ENCODE data around the gene ADGRF4. TPM values are rescaled to one million over a fixed set of nuclear protein-coding genes. Genes with fewer than 3 reads are reported as not detected.

ADGRF4 gene
- total RNA-seq, 1 experiment from 2014 or later = not detected

- Histone ChIP-seq H3K27me3 (ENCODE audit: insufficient read depth, low read length) (no peaks in the 10 kb centered on the region), H2BK12ac (ENCODE audit: insufficient read length, low read depth, low read length) (no peak overlapping the region), H2BK120ac (ENCODE audit: low read depth, low read length, poor library complexity, severe bottlenecking) (no peak overlapping the region), H4K5ac (ENCODE audit: insufficient read length, low read depth, low read length) (no peak overlapping the region), H4K8ac (replicated peaks; ENCODE audit: insufficient read length, low read depth, low read length) (no peak overlapping the region), H3K23me2 (ENCODE audit: insufficient read length, low read depth, low read length, poor library complexity, severe bottlenecking) (no peaks in the 10 kb centered on the region), H4K20me1 (ENCODE audit: control insufficient read depth, insufficient read depth, insufficient read length) (no peaks in the 10 kb centered on the region), H4K91ac (ENCODE audit: insufficient read length, low read depth, low read length) (no peak overlapping the region), H2AFZ (ENCODE audit: low read length) (no peak overlapping the region), H3K79me2 (ENCODE audit: insufficient read depth, low read length) (no peaks in the 10 kb centered on the region), H2BK15ac (ENCODE audit: low read depth, low read length) (no peak overlapping the region), H3K4me1 (ENCODE audit: insufficient read depth, low read length) (peaks cover 7% of the 10 kb centered on the region), H3T11ph (ENCODE audit: low read length) (no peak overlapping the region), H2BK5ac (ENCODE audit: insufficient read length, low read length) (no peak overlapping the region), H3K56ac (ENCODE audit: insufficient read length, low read depth, low read length) (no peak overlapping the region), H3K27ac (ENCODE audit: insufficient read length, low read depth, low read length) (no peak overlapping the region), H3K4ac (ENCODE audit: low read depth, low read length) (no peak overlapping the region), H2BK20ac (ENCODE audit: low read depth, low read length, poor library complexity, severe bottlenecking) (no peak overlapping the region), H3K14ac (ENCODE audit: insufficient read depth, low read length) (no peak overlapping the region), H3K9me3 (ENCODE audit: control insufficient read depth, low read depth, low read length) (no peaks in the 10 kb centered on the region), H2AK5ac (ENCODE audit: insufficient read length, low read length) (no peak overlapping the region), H3K79me1 (ENCODE audit: insufficient read depth, low read depth, low read length, poor library complexity, severe bottlenecking) (no peaks in the 10 kb centered on the region), H3K9ac (ENCODE audit: extremely low read depth, insufficient read length, low read length) (no peak overlapping the region), H3K23ac (ENCODE audit: insufficient read length, low read depth, low read length) (no peak overlapping the region), H3K18ac (ENCODE audit: insufficient read length, low read depth, low read length) (no peak overlapping the region), H3K4me2 (ENCODE audit: insufficient read depth, insufficient read length, low read length) (no peak overlapping the region)
- H3K27ac Mint-ChIP-seq = peak overlapping the region in 1 of 3 experiments; percentile 24; a peak in 1 of 7 replicates
- TF ChIP-seq, protein P1, sequence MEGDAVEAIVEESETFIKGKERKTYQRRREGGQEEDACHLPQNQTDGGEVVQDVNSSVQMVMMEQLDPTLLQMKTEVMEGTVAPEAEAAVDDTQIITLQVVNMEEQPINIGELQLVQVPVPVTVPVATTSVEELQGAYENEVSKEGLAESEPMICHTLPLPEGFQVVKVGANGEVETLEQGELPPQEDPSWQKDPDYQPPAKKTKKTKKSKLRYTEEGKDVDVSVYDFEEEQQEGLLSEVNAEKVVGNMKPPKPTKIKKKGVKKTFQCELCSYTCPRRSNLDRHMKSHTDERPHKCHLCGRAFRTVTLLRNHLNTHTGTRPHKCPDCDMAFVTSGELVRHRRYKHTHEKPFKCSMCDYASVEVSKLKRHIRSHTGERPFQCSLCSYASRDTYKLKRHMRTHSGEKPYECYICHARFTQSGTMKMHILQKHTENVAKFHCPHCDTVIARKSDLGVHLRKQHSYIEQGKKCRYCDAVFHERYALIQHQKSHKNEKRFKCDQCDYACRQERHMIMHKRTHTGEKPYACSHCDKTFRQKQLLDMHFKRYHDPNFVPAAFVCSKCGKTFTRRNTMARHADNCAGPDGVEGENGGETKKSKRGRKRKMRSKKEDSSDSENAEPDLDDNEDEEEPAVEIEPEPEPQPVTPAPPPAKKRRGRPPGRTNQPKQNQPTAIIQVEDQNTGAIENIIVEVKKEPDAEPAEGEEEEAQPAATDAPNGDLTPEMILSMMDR (conservative IDR thresholded peaks at IDR 0.05) = no peak
- no peaks in the 10 kb centered on the region for H3K9me3 Mint-ChIP-seq
- no peak for DNase-seq
- H3K4me1 Mint-ChIP-seq = peaks cover 37 to 43% of the 10 kb centered on the region in 2 experiments
- no peaks in the 10 kb centered on the region for H3K36me3 Mint-ChIP-seq (ENCODE audit: insufficient read depth in 1 of 3, low read depth in 3 of 3)
- no peak overlapping the region for H3K4me3 Mint-ChIP-seq
- no CpG with 5 or more reads among the region's 7 CpGs for WGBS (ENCODE audit: extremely low coverage, insufficient read length, low lambda C conversion rate)
- H3K27me3 Mint-ChIP-seq (ENCODE audit: low read depth) = no peaks in the 10 kb centered on the region
Observed at GRCh38 chr6:47736083-47736700, 37.8 kb downstream of the ADGRF4 start.

All from H9 (cell line).